DOHH2 (cell line): ENCODE measurements around the gene PSMB1.
"Not testable (repeated sequence)": the region's sequence is repeated elsewhere in the genome, so short reads cannot be mapped to it uniquely, and the experiment has no call there.

Source experiments
- H3F3A ChIP-seq: fragments of 200-600 bp; sonication (generic), shearing (Covaris generic); 2 replicates; pipeline ENCODE4 v1.6.0; 2016; ENCODE audit warnings: antibody characterized with exemption, mild to moderate bottlenecking; ENCODE audit not compliant: control insufficient read depth, insufficient read depth
- H3K27ac ChIP-seq: fragments of 200-600 bp; sonication (generic); 2 replicates; pipeline ENCODE4 v1.5.1; 2014; ENCODE audit warnings: low read depth, mild to moderate bottlenecking, low read length, moderate library complexity
- H3K27me3 ChIP-seq: fragments of 200-600 bp; sonication (generic); 2 replicates; pipeline ENCODE4 v1.6.1; 2014; ENCODE audit warnings: mild to moderate bottlenecking, low read length, mixed read lengths; ENCODE audit not compliant: control insufficient read depth
- H3K36me3 ChIP-seq: fragments of 200-600 bp; sonication (generic); 2 replicates; pipeline ENCODE4 v1.6.1; 2014; ENCODE audit warnings: mild to moderate bottlenecking, low read length, moderate library complexity, mixed read lengths; ENCODE audit not compliant: control insufficient read depth
- H3K4me1 ChIP-seq: fragments of 200-600 bp; sonication (generic); 2 replicates; pipeline ENCODE4 v1.6.1; 2014; ENCODE audit warnings: mild to moderate bottlenecking, low read length, mixed read lengths; ENCODE audit not compliant: control insufficient read depth
- H3K4me2 ChIP-seq: fragments of 200-600 bp; sonication (generic); 2 replicates; pipeline ENCODE4 v1.6.0; 2014; ENCODE audit warnings: mild to moderate bottlenecking, low read length, moderate library complexity
- H3K4me3 ChIP-seq: fragments of 200-600 bp; sonication (generic); 2 replicates; pipeline ENCODE4 v1.5.1; 2014; ENCODE audit warnings: mild to moderate bottlenecking, low read length, mixed read lengths
- H3K79me2 ChIP-seq: fragments of 200-600 bp; sonication (generic); 2 replicates; pipeline ENCODE4 v1.6.1; 2014; ENCODE audit warnings: mild to moderate bottlenecking, low read length, mixed read lengths; ENCODE audit not compliant: control insufficient read depth
- H3K9me2 ChIP-seq: fragments of 200-600 bp; sonication (generic); replicated peaks from 2 replicates; pipeline ENCODE4 v1.6.1; 2014; ENCODE audit warnings: mild to moderate bottlenecking, low read length, mixed read lengths; ENCODE audit not compliant: control insufficient read depth
- H3K9me3 ChIP-seq: fragments of 200-600 bp; sonication (generic); 2 replicates; pipeline ENCODE4 v1.6.1; 2014; ENCODE audit warnings: antibody characterized with exemption, low read length, mixed read lengths; ENCODE audit not compliant: control insufficient read depth, insufficient read depth
- H4K20me1 ChIP-seq: fragments of 200-600 bp; sonication (generic); 2 replicates; pipeline ENCODE4 v1.6.0; 2014; ENCODE audit warnings: low read depth, mild to moderate bottlenecking, antibody characterized with exemption, low read length, moderate library complexity; ENCODE audit not compliant: control insufficient read depth, insufficient read depth
- CTCF ChIP-seq: fragments of 200-600 bp; sonication (generic); IDR thresholded peaks from one replicate; pipeline ENCODE4 v1.5.1; 2014; ENCODE audit warnings: antibody characterized with exemption, mild to moderate bottlenecking, low read depth, low read length; ENCODE audit not compliant: poor library complexity, severe bottlenecking
- EZH2phosphoT487 ChIP-seq: fragments of 200-600 bp; sonication (generic); IDR thresholded peaks from 2 replicates; pipeline ENCODE4 v1.6.1; 2017; ENCODE audit warnings: borderline replicate concordance, mild to moderate bottlenecking, antibody characterized with exemption, low read length, moderate library complexity, mixed read lengths

PSMB1 gene

GRCh38 chr6:170512249-170512648 lies 40.9 kb downstream of the PSMB1 start:
- TF ChIP-seq CTCF (no peak), EZH2phosphoT487 (no peak)
- H3K27me3 ChIP-seq = no peaks in the 10 kb centered on the region
- no peaks in the 10 kb centered on the region for H3K36me3 ChIP-seq
- no peaks in the 10 kb centered on the region for H3K79me2 ChIP-seq
- H3K9me2 ChIP-seq = no peaks in the 10 kb centered on the region
- no peaks in the 10 kb centered on the region for H3K9me3 ChIP-seq
- H3K27ac ChIP-seq = no peak overlapping the region
- H3F3A ChIP-seq = no peaks in the 10 kb centered on the region
- H4K20me1 ChIP-seq = no peaks in the 10 kb centered on the region
- no peak overlapping the region for H3K4me2 ChIP-seq
- no peak overlapping the region for H3K4me3 ChIP-seq
- H3K4me1 ChIP-seq = no peaks in the 10 kb centered on the region

GRCh38 chr6:170510631-170511030 lies 42.5 kb downstream of the PSMB1 start:
- no peaks in the 10 kb centered on the region for H3K4me1 ChIP-seq
- no peaks in the 10 kb centered on the region for H3K36me3 ChIP-seq
- no peak overlapping the region for H3K4me2 ChIP-seq
- no peaks in the 10 kb centered on the region for H3K27me3 ChIP-seq
- H4K20me1 ChIP-seq = no peaks in the 10 kb centered on the region
- H3K27ac ChIP-seq = no peak overlapping the region
- TF ChIP-seq CTCF (no peak), EZH2phosphoT487 (no peak)
- H3F3A ChIP-seq = no peaks in the 10 kb centered on the region
- no peaks in the 10 kb centered on the region for H3K9me2 ChIP-seq
- no peak overlapping the region for H3K4me3 ChIP-seq
- no peaks in the 10 kb centered on the region for H3K9me3 ChIP-seq
- H3K79me2 ChIP-seq = no peaks in the 10 kb centered on the region

- H3K36me3 ChIP-seq = no peaks in the 10 kb centered on the region
These were observed 43.4 kb downstream of the PSMB1 start for GRCh38 chr6:170509723-170510018.

GRCh38 chr6:170508892-170509722 lies 44.0 kb downstream of the PSMB1 start:
- not testable (repeated sequence) for H4K20me1 ChIP-seq, H3K4me3 ChIP-seq, H3K4me2 ChIP-seq, H3K4me1 ChIP-seq, H3K9me2 ChIP-seq, H3K27ac ChIP-seq, H3K36me3 ChIP-seq, H3K79me2 ChIP-seq, H3K9me3 ChIP-seq, H3K27me3 ChIP-seq, H3F3A ChIP-seq

More at GRCh38 chr6:170509723-170510018, 43.4 kb downstream of the PSMB1 start:
- Histone ChIP-seq H3K27ac (no peak overlapping the region), H3K4me1 (no peaks in the 10 kb centered on the region), H3K9me3 (no peaks in the 10 kb centered on the region), H3K4me3 (no peak overlapping the region), H4K20me1 (no peaks in the 10 kb centered on the region), H3F3A (no peaks in the 10 kb centered on the region), H3K79me2 (no peaks in the 10 kb centered on the region), H3K4me2 (no peak overlapping the region), H3K9me2 (no peaks in the 10 kb centered on the region), H3K27me3 (no peaks in the 10 kb centered on the region)
- no peak for TF ChIP-seq EZH2phosphoT487
- TF ChIP-seq CTCF = no peak

GRCh38 chr6:170508275-170508674 lies 44.8 kb downstream of the PSMB1 start:
- H3F3A ChIP-seq, H3K79me2 ChIP-seq, H3K9me3 ChIP-seq, H3K4me3 ChIP-seq, H3K36me3 ChIP-seq, H4K20me1 ChIP-seq, H3K27me3 ChIP-seq, H3K4me2 ChIP-seq, H3K9me2 ChIP-seq, H3K27ac ChIP-seq, H3K4me1 ChIP-seq: not testable (repeated sequence)

- H3K36me3 ChIP-seq, H3F3A ChIP-seq, H3K4me2 ChIP-seq, H3K27ac ChIP-seq, H3K4me3 ChIP-seq, H3K9me2 ChIP-seq, H4K20me1 ChIP-seq, H3K79me2 ChIP-seq, H3K27me3 ChIP-seq, H3K9me3 ChIP-seq, H3K4me1 ChIP-seq: not testable (repeated sequence)
These were observed 45.4 kb downstream of the PSMB1 start for GRCh38 chr6:170507728-170508127.
